Stimulated activated CD8-positive, alpha-beta memory T cell treated with anti-CD3 and anti-CD28 coated beads, Interleukin-7, amount 100 ng/mL, for 24 hours (primary cell): Measurements from ENCODE around the gene CIB2.

Source experiments
- DNase-seq: peaks from one replicate; pipeline ENCODE4 v3.0.0-alpha.2; 2020; ENCODE audit warnings: low read depth

Gene CIB2

DNA sequence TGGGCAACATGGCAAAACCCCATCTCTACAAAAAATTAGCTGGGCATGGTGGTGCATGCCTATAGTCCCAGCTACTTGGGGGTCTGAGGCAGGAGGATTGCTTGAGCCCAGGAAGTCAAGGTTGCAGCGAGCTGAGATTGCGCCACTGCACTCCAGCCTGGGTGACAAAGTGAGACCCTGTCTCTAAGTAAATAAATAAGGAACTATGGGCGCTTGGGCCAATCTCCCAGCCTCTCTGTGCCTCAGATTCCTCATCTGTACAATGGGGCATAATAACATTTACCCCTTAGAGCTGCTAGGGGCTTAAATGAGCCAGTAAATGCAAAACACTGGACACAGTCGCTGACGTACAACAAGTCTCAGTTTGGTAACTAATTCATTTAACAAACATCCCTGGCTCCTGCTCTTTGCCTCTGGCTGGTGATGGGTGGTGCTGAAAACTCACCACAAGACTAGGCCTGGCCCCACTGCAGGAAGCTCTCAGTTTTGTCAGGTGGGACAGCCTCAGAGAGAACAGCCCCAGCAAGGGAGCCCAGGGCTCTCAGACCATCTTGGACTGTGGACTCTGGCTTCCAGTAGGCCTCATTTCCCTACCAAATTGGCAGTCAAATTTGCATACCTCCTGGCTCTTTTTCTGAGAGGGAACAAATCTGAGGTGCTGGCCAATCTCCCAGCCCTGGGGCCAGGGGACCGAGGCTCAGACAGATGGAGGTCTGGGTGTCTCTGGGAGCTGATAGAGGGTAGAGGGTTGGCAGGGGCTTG is 47.4 kb downstream of the CIB2 start:
- no peak for DNase-seq

DNA sequence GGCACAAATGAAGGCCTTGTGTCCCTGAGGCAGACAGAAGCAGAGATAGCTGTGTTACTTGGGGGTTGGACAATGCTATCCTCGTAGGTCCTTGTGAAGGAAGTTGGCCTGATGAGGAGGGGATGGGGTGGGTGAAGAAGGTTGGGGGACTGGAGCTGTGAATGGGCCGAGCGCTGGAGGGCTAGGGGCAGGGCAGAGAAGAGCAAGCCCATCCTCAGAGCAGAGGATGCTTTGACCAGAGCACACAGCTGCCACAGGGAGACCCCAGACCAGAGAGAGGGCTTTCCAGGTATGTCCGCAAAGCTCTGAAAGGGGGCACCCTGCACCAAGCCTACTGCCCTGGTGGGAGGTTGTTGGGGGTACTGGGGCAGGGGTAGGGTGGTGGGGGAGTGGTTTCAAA is 48.1 kb downstream of the CIB2 start:
- no peak for DNase-seq

DNA sequence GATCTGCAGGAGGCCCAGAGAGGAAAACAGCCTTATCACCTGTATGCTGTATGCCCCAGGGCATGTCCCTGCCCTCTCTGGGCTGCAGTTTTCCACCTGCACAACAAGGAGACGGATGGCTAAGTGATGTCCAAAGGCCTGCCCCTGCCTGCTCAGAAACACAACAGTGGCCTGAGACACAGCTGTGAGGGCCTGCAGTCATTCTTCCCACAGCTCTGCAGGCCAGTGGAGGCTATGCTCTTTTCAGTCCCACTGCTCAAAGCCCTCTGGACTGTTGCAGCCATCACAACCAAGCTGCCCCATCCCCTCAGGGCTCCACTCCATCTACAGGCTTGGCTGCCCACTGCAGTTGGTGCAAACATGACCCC is 48.5 kb downstream of the CIB2 start:
- DNase-seq: no peak

DNA sequence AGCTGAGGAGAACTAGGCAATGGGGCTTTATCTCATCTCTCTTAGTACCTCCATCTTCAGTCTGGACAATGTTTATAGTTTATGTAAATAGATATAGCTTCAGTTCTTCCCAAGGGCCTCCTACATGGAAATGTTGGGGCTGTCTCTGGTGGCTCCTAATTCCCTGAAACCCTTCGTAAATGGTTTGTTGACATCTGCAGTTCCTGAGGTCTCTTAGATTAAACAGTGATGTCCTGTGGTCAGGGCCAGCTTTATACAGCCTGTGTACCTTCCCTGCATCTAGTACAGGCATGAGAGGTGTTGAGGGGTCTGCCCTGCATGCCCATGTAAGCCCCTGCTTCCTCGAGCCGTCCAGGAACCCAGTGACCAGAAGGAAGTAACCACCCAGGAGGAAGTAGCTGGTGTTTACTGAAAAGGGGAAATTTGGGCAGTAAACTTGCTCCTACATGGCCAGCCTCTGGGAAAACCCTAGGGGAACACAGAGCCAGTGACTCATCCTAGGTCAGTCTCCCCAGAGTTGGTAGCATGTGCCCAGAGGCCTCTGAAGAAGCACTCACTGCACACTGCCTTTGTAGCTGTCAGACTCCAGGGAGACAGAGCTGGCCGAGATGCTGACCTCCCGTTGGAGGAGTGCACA is 49.0 kb downstream of the CIB2 start:
- no peak for DNase-seq

DNA sequence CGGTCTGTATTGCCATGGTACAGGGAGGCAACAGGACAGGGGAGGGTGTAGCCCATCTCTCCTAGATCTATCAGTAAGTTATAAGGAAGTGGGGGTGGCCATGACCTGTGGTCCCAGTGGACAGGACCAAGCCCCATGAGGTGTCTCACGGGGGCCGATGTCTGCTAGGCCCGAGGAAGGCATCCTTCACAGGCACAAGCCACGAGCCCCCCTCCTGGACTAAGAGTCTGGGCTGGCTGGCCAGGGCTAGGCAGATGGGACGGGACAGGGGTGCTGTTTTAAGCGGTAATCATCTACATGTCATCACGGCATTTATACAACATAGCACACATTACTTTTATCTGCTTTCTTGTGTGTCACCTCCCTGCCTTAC is 51.2 kb downstream of the CIB2 start:
- DNase-seq: no peak

DNA sequence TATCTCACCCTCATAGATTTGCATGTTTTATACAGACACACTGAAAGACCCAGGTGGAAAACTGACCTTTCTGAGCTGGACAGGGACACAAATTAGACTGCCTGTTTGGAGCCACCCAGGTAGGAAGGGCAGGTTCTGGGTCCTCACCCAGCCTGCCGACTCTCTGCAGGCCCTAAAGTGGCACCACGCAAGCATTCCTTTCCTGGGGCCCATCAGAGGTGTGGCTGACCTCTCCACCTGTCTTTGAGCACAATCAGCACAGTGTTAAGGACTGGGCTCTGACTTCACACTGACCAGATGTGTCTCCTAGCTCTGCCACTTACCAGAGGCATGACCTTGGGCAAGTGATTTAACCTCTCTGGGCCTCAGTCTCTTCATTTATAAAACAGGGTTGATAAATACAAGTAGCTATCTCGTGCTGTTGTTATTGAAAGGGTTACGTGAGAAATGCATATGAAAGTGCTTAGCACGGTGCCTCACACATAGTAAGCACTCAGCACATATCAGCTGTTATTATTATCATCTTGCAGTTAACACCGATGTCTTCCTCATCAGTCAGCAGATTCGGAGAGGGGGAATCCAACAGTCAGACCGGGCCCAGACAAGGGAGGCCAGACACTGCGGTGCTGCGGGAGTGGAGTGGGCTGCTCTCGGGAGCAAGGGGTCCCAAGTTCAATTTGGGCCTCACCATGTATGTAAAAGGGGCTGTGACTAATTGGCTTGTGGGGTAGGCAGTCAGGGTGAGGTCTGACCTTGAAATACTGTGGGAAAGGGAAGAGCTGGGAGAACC is 51.8 kb downstream of the CIB2 start:
- DNase-seq: no peak

DNA sequence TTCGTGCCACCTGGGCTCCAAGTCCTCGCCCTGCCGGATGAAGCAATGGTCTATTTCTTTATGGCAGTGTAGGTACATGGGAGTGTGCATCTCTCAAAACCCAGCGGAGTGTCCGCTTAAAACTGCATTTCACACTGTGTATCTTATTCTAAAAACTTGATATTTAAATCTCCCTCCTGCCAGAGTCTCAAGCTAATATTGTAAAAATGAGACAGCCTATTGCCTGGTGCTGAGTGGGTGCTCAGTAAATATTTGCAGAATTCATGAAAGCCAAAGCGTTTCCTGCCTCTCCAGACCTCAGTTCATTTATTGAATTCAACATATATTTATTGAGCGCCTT is 53.4 kb downstream of the CIB2 start:
- DNase-seq: no peak

DNA sequence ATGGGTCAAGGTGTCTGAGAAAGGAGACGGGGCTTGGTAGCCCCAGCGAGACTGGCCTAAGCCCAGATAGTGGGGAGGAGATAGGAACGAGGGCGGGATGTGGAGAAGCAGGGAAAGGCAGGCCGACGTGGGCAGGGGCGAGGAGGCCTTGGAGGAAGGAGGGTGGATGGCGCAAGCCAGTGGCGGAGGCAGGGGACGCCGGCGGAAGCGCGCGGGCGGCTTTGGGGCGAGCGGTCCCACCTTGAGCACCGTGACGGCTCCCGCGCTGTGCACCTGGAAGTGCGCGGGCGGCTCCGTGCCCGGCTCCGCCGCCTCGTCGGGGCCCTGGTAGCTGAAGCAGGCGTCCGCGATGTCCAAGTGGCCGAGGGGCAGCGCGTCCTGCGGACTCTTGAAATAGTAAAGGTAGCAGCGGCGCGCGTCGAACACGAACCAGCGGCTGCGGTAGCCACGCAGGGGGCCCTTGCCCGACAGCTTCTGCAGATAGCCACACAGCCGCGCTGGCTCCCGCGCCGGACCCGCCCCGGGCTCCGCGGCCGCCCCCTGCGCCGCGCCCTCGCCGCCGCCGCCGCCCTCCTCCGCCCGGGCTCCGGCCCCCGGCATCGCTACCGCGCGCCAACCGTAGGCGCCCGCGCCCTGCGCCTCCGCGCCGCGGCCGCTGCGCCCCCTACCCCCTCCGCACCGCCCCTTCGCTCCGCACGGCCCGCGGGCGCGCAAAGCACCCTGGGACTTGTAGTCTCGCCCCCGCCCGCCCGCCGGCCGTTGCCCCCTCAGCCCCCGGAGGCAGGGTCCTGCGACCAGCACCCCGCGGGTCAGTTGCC is 54.0 kb downstream of the CIB2 start, which contains the start of gene TBC1D2B:
Gene TBC1D2B (minus strand): TSS at position 659 of the 818 bp plus-strand sequence. CDS start 59 bp downstream, at position 600.
- DNase-seq: peak; percentile 50

DNA sequence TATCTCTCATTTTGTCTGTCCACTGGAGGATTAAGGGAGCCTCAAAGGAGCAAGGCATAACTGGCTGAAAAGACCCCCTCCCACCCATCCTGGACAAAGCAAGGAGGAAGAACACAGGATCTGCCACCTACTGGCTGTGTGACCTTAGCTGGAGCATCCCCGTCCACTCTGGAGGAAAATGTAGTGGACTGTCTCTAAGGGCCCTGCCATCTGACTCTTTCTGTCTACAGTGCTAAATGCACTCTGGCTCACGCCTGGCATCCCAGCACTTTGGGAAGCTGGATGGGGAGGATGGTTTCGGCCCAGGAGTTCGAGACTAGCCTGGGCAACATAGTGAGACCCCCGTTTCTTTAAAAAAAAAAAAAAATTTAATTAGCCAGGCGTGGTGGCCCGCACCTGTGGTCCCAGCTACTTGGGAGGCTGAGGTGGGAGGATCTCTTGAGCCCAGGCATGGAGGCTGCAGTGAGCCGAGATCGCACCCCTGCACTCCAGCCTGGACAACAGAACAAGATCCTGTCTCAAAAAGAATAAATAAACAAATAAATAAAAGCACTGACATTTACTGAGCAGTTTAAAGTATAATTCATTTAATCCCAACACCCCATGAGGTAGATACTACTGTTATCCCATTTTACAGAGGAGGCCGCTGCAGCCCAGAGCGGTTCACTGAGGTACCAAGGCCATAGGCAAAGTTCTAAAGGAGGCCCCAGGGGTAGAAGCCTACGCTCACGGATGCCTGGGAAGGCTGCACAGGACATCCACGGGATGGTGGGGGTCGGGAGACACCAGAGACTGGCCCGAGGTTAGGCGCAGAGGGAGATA is 54.8 kb downstream of the CIB2 start:
- no peak for DNase-seq

DNA sequence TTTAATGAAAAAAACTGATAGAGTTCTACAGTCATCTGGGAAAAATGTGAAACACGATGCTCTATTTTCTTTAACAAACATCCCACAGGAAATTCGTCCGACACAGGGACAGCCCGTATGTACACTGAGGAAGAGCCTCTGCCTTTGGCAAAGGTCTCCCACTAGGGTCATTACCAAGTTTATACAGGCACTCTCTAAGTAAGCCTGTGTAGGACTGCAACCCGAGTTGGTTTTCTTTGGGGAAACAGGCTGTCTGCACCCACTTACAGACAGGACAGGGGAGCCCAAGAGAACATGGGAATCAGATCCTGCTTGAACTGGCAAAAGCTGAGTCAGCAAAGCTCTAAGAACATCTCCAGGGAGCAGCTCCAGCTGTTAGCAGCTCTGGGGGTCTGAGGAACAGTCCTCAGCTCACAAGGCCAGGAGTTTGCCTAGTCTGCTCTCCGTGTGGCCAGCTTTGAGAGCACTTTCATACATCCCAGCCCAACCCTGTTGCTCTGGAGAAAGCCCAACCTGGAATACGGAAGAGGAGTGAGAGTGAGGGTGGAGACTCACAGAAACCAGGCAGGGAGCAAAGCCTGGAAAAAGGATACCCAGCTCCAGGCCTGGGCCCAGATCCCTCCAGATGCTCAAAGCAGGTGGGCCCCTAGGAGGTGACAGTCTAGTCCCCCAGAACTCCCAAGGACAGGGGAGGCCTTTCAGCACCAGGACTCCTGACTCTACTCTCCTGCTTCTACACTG is 55.6 kb downstream of the CIB2 start:
- DNase-seq: no peak

DNA sequence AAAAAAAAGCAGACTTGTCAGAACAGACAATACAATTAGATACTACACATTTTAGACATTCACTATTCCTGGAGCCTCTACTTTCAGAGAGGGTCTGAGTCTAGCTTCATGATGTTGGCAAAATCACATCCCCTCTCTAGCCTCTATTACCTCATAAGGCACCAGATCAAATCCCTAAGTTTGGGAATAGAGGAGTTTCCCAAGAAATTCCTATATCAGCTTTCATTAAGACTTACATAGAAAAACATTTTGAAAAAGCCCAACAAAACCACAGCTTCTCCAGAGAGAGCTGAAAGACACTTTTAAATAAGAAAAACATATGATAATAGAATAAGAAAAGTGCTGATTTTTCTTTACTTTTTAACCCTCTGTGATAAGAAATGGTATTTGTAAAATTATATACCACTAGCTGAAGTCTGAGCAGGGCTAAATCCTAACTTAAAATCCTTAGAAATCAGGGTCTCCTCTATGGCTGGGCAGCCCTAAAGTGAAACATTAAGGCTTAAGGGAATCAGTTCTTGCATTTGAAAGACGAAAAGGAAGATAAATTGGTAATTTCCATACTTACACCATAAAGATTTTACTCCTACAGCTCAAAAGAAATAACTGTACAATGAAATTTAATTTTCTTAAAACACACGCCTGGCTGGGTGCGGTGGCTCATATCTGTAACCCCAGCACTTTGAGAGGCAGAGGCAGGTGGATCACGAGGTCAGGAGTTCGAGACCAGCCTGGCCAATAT is 58.0 kb downstream of the CIB2 start:
- DNase-seq: no peak

DNA sequence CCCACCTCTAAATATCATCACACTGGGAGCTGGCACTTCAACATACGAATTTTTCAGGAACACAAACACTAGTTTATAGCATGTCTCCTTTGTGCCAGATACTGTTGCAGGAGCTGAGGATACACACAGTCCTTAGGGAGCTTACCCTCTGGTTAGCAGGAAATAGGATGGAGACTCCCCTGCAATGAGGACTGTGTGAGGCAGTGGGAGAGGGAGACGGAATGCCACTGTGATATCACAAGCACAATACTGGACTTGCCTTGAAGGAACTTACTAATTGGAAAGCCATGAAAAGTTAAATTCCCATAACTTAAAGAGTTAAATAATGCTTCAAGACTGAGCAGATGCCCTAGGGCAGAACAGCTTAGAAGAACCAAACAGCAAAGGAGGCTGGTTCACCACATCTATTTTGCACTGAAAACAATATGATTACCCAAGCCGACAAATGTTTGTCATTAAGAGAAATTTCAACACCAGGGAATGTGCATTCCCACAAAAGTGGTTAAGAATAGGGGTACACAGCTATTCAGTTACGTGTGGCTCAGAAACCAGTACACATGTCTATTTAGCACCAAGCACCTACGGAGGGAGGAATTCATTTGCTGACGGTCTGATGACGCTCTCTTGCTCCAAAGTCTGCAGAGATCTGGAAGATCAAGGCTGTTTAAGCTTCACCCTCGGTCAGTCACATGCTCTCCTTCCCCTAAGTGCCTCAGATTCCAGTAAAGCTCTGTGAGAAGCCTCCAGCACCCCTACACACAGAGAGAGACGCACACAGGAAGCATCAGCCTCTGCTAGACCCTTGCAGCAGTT is 59.0 kb downstream of the CIB2 start:
- DNase-seq: no peak

DNA sequence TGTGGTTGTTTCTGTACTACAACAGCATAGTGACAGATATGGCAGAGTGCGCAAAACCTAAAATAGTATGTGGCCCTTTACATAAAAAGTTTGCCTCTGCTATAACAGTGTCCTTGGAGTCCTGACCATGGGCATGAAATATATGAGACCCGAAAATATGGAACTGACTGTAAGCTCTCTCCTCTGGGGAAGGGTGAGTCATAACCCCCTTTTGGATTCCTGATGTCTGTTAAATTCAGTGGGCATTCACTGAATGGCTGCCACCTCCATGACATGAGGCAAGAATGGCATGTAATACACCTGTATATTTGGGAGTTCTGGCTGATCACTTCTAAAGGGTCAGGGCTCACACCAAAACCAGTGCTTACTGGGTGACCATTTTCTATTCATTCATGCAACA is 59.9 kb downstream of the CIB2 start:
- no peak for DNase-seq

DNA sequence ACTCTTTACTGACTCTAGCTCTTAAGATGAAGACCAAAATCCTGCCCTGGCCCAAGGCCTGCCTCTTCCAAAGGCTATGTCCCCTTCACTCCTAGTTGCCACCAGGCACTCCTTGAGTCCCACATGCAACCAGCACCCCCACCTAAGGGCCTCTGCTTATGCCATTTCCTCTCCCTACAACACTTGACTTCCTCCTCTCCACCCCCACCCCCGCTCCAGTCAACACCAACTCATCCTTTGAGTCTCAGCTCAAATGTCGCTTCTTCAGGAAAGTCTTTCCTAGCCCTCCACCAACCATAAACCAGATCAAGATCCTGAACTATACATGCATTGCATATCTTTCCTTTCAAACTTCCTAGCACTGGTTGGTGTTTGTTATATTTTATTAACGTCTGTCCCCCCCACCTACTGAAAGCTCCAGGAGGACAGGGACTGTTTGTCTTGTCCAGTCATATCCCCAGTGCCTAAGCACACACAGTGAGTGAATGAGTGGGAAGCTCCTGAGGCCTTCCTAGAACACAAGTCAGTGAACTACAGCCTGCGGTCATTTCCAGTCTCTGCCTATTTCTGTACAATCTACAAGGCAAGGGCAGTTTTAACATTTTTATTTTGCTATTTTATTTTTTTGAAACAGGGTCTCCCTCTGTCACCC is 61.1 kb downstream of the CIB2 start:
- DNase-seq: no peak

DNA sequence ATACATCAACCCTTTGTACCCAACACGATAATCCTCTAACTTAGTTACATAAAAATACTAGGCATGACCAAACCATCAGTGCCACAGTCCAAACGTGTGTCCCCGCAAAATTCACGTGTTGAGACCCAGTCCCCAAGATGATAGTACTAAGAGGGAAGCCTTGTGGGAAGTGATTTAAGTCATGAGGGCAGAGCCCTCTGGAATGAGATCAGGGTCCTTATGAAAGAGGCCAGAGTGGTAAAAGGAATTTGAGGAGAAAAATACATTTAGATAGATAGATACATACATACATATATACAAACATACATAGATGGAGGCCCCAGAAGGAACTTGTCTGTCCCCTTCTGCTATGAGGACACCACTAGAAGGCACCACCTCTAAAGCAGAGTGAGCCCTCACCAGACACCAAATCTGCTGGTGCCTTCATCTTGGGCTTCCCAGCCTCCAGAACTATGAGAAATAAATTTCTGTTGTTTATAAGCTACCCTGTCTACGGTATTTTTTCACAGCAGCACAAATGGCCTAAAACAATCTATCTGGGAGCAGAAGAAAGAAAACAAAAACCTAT is 61.7 kb downstream of the CIB2 start:
- DNase-seq: no peak

DNA sequence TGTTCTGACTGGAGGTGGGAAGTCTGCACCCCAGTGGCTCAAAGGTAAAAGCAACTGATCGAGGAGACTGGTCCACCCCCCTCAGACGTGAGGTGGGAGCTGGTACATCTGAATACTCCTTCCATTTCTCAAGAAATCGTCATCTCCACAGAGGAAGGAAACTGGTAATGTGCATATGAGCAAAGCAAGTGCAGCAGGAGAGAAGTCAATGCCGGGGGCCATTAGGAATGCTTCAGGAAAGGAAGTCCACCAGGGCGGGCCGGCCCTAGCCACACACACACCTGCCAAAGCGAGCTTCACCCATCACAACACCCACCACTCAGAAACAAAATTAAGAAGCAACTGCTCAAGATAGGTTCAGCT is 62.2 kb downstream of the CIB2 start:
- no peak for DNase-seq

DNA sequence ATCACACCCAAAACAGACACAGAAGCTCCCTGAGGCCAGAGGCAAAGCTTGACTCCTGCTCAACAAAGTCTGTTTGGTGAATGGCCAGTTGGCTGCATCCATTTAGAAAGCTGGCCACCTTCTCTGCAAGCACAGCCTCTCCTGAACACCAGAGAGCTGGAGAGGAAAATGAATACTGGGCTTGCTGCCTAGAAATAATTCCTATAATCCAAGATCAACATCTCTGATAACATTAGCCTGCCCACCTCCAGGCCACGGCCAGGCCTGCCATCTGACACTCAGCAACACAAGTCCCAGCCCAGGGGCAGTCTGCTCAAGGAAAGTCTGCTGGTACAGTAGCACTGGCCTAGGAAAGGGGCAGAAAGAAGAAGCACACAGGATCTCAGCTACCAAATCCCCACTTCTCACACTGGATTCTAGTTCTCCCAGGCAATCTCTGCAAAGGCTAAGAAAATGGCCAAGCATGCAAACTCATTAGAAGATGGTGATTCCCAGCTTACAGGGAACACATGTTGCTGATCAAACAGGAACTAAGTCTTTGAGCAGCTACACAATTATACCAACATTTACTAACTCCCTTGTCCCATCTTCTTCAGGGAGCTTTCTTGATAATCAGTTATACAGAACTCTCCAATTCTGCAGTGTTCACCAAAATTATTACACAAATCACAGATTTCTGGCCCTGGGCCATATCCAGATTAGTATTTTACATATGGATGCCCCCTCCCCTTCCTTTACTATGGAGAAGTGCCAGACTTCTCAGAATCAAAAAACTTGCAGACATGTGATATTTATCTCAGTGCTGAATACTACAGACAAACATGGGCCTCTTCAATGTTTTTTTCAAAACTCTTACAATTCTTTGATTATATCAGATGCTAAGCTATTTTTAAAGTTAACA is 63.7 kb downstream of the CIB2 start:
- no peak for DNase-seq
